Stimulated activated CD4-positive, alpha-beta T cell treated with anti-CD3 and anti-CD28 coated beads, Interleukin-1b, Interleukin-23, amount 100 ng/mL, for 1 hour (primary cell): ENCODE measurements around the gene CD48.

Experiments used
- DNase-seq, 2 donors: peaks; one replicate each; pipeline ENCODE4 v3.0.0-alpha.2; 2020; ENCODE audit warnings: low read depth in 2 of 2

The CD48 gene

GRCh38 chr1:160711602-160712311, at the start of gene CD48:
CD48 (minus strand) TSS chr1:160711822; CDS start chr1:160711763, 59 bp downstream.
- DNase-seq: no peak

- no peak for DNase-seq
These were observed 49.4 kb upstream of the CD48 start for GRCh38 chr1:160761046-160761445.

DNA sequence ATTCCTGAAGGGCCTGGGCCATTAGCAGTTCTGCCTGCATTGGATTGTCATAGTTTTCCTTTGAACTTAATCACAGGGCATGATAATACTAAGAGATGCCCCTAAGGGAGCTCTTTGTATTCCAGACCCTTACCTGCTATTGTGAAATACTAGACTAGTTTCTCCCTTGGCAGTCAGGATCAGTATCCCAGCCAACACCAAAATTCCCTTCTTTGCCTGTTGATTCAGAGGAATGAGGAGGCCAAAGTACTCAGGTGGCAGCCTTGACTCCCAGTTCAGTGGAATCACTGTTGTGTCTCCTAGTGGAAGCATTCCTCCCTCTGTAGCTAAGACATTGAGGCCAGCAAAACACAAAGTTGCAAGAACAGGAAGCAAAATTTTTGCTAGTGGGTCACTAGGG, 48.1 kb upstream of the CD48 start:
- DNase-seq: no peak

DNA sequence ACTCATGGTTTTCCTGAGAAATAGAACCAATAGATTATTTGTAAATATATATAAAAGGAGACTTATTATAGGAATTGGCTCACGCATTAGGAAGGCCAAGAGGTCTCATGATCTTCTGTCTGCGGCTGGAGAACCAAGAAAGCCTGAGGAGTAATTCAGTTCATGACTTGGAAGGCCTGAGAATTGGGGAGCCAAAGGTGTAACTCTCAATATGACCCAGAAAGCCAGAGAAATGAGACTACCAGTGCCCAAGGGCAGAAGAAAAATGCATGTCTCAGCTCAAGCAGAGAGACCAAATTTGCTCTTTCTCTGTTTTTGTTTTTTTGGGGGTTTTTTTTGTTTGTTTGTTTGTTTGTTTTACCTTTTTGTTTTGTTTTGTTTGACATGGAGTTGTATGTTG, 46.9 kb upstream of the CD48 start:
- DNase-seq: no peak

GRCh38 chr1:160756849-160757201, 45.2 kb upstream of the CD48 start:
- DNase-seq: no peak

DNA sequence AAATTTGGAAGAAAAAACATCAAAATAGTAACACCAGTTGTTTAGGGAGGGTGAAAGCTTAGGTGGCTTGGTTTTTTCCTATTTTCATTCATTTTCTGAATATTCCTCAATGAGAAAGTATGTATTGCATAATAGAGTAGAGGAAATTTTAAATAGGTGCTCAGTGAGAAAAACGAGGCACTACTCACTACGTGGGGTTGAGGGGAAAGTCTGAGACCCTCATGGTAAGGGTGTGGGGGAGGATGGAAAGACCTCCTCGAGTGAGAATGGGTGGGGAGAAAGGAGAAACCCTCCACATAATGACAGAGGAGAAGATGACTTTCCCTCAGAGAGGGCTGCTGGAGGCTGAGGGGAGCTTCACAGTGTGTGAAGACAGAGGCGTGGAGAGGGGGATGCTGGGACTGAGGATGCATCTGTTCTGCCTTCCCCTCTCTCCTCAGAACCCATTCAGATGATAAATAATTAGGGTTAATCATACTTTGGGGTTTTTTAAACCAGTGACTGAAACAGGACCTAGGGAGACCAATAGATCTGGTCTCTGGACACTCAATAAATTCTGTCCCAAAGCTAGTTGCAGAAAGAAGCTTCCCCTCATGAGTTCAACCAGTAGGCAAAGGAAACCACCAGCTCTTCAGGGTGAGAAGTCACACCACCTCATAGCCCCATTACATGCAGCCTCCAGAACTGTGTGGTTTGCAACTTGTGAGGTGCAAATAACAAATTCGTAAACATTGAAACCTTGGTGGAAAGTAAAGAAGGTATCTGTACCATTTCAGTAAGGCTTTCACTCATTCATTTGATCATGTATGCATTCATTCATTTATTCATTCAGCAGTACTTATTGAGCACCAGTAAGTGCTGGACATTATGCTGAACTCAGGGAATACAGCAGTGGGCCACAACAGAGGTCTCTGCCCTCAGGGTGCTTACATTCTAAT, 44.6 kb upstream of the CD48 start:
- no peak for DNase-seq

- DNase-seq: no peak
These were observed 43.8 kb upstream of the CD48 start for GRCh38 chr1:160755461-160755860.

- DNase-seq: no peak
These were observed 42.0 kb upstream of the CD48 start for GRCh38 chr1:160753594-160753993.

DNA sequence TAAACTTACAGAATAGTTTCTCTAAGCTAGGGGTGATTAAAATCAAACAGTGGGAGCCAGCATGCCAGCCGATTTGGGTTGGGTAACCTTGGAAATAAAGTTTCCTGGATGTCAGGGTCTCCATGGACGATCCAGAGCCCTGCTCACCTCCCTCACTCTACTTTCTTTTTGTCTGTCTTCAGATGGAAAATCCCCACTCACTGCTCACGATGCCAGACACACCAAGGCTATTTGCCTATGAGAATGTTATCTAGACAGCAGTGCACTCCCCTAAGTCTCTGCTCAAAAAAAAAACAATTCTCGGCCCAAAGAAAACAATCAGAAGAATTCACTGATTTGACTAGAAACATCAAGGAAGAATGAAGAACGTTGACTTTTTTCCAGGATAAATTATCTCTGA, 41.3 kb upstream of the CD48 start:
- DNase-seq: no peak

DNA sequence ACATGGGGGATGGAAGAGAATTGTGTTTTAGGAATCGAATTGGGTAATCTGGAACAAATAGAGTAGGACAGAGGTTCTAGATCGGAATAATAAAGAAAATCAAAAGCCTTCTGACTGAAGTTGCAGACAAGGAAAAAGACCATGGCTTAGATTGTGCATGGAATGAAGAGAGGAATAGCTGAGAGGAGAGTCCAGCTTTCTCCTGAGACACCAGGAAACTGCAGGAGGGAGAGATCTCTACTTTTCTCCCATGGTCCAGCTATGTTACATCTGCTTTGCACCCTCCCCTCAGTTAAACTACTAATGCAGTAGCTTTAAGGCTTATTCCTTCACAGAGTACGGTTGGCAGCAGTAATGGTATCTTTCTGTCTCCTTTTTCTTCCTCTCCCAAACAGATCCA, 40.8 kb upstream of the CD48 start:
- no peak for DNase-seq

GRCh38 chr1:160750608-160751007, 39.0 kb upstream of the CD48 start:
- DNase-seq: no peak

- DNase-seq: no peak
These were observed 37.3 kb upstream of the CD48 start for GRCh38 chr1:160748878-160749269.

- DNase-seq: no peak
These were observed 36.7 kb upstream of the CD48 start for GRCh38 chr1:160748181-160748877.

- DNase-seq: no peak
These were observed 36.1 kb upstream of the CD48 start for GRCh38 chr1:160747717-160748116.

- no peak for DNase-seq
These were observed 35.3 kb upstream of the CD48 start for GRCh38 chr1:160746836-160747500.

GRCh38 chr1:160745551-160745950, 33.9 kb upstream of the CD48 start:
- DNase-seq: no peak

DNA sequence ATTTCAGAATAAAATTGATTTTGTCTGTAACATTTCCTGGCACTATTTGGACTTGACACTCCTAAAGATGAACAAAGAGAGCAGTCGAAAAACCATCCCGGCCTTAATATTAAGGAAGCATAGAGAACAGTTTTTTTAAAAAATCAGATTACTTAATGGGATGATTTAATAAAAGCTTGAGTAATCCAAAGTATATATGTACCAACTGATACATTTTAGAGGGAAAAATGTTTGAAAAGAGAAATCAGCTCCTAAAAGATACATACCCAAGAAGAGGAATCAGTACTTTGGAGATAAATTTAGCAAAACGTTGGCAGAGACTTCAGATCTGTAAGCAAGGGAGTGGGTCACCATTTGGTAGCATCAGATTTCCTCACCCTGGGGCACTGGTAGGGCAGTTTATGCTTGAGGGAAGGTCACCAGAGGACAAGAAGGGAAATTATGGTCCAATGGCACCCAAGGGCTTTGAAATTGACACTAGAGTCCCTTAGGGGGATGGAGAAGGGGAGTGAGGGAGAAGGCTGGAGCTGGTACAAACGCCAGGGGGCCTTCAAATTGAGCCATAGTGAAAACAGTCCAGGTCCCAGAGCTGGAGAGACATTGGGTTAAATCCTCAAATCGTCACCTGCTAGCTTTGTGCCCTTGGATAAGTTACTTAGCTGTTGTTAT, 33.4 kb upstream of the CD48 start:
- no peak for DNase-seq

DNA sequence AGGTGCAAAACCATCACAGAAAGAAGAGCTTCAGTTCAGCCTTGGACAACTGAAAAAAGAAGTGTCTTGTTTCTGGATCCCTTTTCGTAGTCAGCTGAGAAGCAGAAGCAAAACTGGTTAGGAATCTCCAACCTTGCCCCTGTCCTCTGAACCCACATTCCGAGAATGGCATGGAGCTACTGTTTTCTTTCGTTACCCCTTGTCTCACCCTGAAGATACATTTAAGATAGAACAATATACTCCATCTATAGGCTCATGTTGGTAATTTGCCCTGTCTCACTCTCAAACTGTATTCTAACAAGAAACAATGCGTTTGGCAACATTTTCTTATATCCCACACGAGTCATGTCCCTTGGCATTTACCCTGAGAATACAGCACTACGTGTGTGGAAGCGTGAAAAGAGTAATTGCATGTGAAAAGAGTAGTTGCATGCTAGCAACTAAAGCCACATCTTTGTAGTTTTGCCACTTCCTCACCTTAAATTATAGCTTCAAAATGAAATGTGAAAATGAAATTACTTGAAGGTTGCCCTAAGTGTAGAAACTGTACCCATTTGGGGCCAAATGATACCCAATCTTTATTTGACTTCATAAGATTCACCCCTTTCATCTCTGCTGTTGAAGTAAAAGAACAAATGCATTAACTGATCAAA, 32.7 kb upstream of the CD48 start:
- no peak for DNase-seq

DNA sequence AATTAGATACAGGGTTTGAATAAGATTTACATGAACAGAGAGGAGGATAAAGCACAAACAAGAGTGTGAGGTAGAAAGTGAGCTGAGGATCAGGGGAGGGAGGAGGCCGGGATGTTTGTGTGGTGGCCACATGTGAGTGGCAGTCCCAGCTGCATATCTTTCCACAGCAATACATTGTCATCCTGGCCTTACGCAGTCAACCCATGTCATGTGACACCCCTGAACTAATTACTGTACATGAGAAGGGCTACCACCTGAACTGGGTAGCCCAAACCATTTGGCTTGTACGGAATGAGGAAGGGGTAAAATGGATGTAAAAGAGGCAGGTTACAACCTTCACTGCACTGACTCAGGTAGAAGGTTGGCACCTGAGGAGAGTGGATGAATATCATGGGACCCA, 31.6 kb upstream of the CD48 start:
- DNase-seq: no peak

DNA sequence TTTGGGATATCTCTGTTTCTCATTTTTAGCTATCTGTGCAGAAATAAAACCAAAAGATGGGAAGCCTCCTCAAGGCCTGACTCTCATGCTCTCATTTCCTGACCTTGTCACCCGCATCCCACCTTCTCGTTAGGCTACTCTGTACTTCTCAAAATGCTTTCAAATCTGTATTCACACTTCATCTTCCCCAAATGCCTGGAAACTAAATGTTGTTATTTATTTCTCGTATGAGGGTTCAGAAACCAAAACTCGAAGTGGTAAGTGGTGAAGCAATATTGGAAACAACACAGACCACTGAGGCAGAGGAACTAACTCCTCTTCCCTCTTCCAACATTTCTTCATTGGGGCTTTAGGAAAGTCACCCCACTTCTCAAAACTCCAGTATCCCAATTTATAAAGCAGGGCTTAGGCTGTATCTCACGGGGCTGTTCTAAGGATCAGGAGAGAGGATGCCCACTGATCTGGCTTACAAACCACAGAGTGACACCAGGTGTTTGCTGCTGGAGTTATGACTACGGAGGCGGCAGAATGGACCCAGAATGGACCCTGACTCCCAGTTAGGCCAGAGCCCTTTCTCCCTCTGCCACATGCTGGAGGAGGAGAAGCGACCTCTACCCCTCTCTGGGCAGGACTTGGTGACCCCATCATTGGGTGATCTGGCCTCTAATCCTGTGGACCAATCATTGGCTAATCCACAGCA, 31.0 kb upstream of the CD48 start:
- DNase-seq: no peak
